Vagina (tissue), 2 donors: ENCODE measurements around the gene SLC25A31. TPM values are rescaled to one million over a fixed set of nuclear protein-coding genes. Genes with fewer than 3 reads are reported as not detected.

Source experiments
- DNase-seq, 2 donors: peaks; one replicate each; pipeline ENCODE4 v3.0.0-alpha.2; 2017; ENCODE audit errors: extremely low spot score in 2 of 2
- H3K27ac ChIP-seq: fragments of 200-600 bp; sonication (generic); one replicate; pipeline ENCODE4 v1.5.1; 2019
- H3K27me3 ChIP-seq: fragments of 200-600 bp; sonication (generic); one replicate; pipeline ENCODE4 v1.5.1; 2019
- H3K36me3 ChIP-seq, 2 donors: fragments of 200-600 bp; sonication (generic); one replicate each; pipeline ENCODE4 v1.5.1; 2017 to 2019
- H3K4me1 ChIP-seq: fragments of 200-600 bp; sonication (generic); one replicate; pipeline ENCODE4 v1.5.1; 2019
- H3K4me3 ChIP-seq, 2 donors: fragments of 200-600 bp; sonication (generic); 1 replicate in 1 of 2; 2 replicates in 1 of 2; pipeline ENCODE4 v1.5.1; 2016 to 2019
- H3K9me3 ChIP-seq: fragments of 200-600 bp; sonication (generic); one replicate; pipeline ENCODE4 v1.5.1; 2019
- POLR2A ChIP-seq, 2 donors: fragments of 450-650 bp; IDR thresholded peaks; one replicate each; pipeline ENCODE4 v1.6.1; 2017; ENCODE audit warnings: antibody characterized with exemption in 2 of 2, mild to moderate bottlenecking in 2 of 2, moderate library complexity in 2 of 2
- POLR2AphosphoS5 ChIP-seq, 2 donors: sonication (generic); formaldehyde crosslinking; IDR thresholded peaks; one replicate each; pipeline ENCODE4 v1.9.0; 2017; ENCODE audit warnings: antibody characterized with exemption in 2 of 2, mild to moderate bottlenecking in 2 of 2, low read depth in 1 of 2; ENCODE audit not compliant: insufficient read depth in 1 of 2
- intact Hi-C: fragments of 100-400 bp; cut with DNase I; formaldehyde crosslinking; loops from one replicate; pipeline ENCODE4 v1.15.1; 2023
- total RNA-seq: library from RNA; depleted of rRNA; stranded (reverse); fragments of >200 nt; gene quantifications from one replicate; pipeline ENCODE4 v1.2.3, GENCODE V29; 2016
- TF ChIP-seq, protein P1 (sequence below), 3 experiments: fragments of 450-650 bp in 2 of 3; fragments of 200-600 bp in 1 of 3; sonication (generic) in 1 of 3; IDR thresholded peaks; one replicate each; pipeline ENCODE4 v1.5.1; 2017 to 2019; ENCODE audit warnings: antibody characterized with exemption in 3 of 3, mild to moderate bottlenecking in 2 of 3, moderate library complexity in 2 of 3

Gene SLC25A31
- total RNA-seq, 1 donor from 2014 or later = not detected

GRCh38 chr4:127781300-127782024 is 51.3 kb downstream of the SLC25A31 start:
- Histone ChIP-seq H3K27me3 (no peaks in the 10 kb centered on the region), H3K27ac (peak overlapping the region; percentile 80), H3K4me3 (peak overlapping the region; percentile 67 to 68), H3K36me3 (no peaks in the 10 kb centered on the region), H3K4me1 (no peaks in the 10 kb centered on the region), H3K9me3 (no peaks in the 10 kb centered on the region)
- DNase-seq = no peak
- TF ChIP-seq POLR2A (IDR thresholded peaks at IDR 0.05) = no peak
- no peak for TF ChIP-seq POLR2AphosphoS5 (IDR thresholded peaks at IDR 0.05; ENCODE audit: insufficient read depth in 1 of 2, low read depth in 1 of 2)
- TF ChIP-seq, protein P1, sequence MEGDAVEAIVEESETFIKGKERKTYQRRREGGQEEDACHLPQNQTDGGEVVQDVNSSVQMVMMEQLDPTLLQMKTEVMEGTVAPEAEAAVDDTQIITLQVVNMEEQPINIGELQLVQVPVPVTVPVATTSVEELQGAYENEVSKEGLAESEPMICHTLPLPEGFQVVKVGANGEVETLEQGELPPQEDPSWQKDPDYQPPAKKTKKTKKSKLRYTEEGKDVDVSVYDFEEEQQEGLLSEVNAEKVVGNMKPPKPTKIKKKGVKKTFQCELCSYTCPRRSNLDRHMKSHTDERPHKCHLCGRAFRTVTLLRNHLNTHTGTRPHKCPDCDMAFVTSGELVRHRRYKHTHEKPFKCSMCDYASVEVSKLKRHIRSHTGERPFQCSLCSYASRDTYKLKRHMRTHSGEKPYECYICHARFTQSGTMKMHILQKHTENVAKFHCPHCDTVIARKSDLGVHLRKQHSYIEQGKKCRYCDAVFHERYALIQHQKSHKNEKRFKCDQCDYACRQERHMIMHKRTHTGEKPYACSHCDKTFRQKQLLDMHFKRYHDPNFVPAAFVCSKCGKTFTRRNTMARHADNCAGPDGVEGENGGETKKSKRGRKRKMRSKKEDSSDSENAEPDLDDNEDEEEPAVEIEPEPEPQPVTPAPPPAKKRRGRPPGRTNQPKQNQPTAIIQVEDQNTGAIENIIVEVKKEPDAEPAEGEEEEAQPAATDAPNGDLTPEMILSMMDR (IDR thresholded peaks at IDR 0.05) = no peak
- intact Hi-C loops = loop anchor here (5.0 kb wide), 1 partner anchor 186 kb away; the partner anchor contains the start of genes ABHD18 and MFSD8

GRCh38 chr4:127782025-127782274 is 51.8 kb downstream of the SLC25A31 start:
- peak overlapping the region; percentile 80 for H3K27ac ChIP-seq
- no peak for DNase-seq
- no peaks in the 10 kb centered on the region for H3K36me3 ChIP-seq
- TF ChIP-seq POLR2AphosphoS5 (IDR thresholded peaks at IDR 0.05; ENCODE audit: insufficient read depth in 1 of 2, low read depth in 1 of 2) (no peak), POLR2A (IDR thresholded peaks at IDR 0.05) (no peak)
- TF ChIP-seq, protein P1 (IDR thresholded peaks at IDR 0.05) = no peak
- peak overlapping the region; percentile 67 to 68 for H3K4me3 ChIP-seq
- intact Hi-C loops = loop anchor here (5.0 kb wide), 1 partner anchor 185 kb away; the partner anchor contains the start of genes ABHD18 and MFSD8
- no peaks in the 10 kb centered on the region for H3K4me1 ChIP-seq
- no peaks in the 10 kb centered on the region for H3K9me3 ChIP-seq
- no peaks in the 10 kb centered on the region for H3K27me3 ChIP-seq

DNA sequence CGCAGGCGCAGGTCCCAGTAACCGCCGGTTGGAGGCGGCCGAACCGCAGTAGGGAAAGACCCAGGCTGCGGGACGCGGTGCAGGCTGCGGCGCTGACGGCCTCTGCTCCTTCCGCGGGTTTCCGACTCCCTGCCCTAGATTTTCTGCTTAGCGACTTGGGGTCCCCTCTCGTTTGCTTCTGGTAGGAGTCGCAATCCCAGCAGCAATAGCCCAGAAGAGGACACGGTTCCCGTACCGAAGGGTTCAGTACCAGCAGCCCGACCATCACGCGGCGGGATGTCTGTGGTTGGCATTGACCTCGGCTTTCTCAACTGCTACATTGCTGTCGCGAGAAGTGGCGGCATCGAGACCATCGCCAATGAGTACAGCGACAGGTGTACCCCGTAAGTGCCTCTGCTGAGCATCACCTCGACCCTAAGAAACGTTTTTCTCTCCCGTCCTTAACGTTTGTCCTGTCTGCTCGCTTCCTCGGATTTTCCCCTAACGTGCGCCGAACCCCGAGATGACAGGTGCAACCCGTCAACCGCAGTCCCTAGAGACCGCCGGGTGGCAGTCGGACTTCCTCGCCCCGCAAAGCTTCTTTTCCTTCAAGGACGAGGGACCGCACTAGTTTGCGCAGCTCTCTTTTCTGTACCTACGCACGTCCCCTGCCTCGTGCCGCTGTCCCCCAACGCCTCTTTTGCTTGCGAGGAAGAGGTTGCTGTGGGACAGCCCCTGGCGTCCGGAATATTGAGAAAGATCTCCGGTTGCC is 52.2 kb downstream of the SLC25A31 start, which contains the start of gene HSPA4L:
Gene HSPA4L, plus strand, starts transcription at position 48 of the 751 bp plus-strand sequence. Its CDS starts 229 bp downstream, at position 277.
- no peak for DNase-seq
- no peaks in the 10 kb centered on the region for H3K4me1 ChIP-seq
- H3K4me3 ChIP-seq = peak within 1 kb of the TSS; percentile 67 to 68
- intact Hi-C loops = loop anchor here (5.0 kb wide), 1 partner anchor 185 kb away; the partner anchor contains the start of genes ABHD18 and MFSD8
- H3K27me3 ChIP-seq = no peaks in the 10 kb centered on the region
- TF ChIP-seq POLR2A (IDR thresholded peaks at IDR 0.05) (peak in 1 of 2 donors; percentile 63), POLR2AphosphoS5 (IDR thresholded peaks at IDR 0.05; ENCODE audit: insufficient read depth in 1 of 2, low read depth in 1 of 2) (peak in 1 of 2 donors; percentile 77)
- TF ChIP-seq, protein P1 (IDR thresholded peaks at IDR 0.05) = peak in 1 of 3 experiments; percentile 26
- no peaks in the 10 kb centered on the region for H3K9me3 ChIP-seq
- H3K36me3 ChIP-seq = no peaks in the 10 kb centered on the region
- peak within 1 kb of the TSS; percentile 80 for H3K27ac ChIP-seq

DNA sequence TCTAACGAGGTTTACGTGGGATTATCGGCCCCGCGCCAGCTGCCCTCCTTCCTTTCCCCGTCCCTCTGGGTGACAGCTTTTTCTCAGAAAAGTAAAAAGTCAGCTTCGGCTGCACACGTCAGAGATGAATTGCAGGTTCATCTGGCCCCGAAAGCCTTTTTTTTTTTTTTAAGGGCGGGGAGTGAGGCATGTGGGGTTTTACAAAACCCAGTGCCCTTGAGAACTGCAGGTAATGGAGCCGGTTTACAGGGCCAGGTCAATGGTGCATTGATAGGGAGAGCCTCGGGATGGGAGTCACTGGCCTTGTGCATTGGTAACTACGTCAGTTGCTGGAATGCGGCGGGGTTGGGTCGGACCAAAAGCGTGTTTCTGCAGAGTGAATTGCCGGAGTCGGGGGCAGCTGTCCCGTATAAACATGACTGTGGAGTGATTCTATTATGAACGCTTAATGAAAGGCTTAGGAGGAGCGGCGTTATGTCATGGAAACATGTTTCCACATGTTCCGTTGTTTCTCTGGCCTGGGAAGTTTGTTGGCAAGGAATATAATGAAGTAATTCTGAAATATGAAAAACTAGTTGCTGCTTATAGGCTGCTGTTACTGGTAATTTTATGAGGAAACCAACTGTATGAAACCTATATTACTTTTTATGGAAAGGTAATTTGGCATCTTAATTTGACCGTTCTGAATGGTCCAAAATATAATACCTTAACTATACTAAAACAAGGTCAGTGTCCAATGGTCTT is 53.0 kb downstream of the SLC25A31 start:
- Histone ChIP-seq H3K4me1 (no peaks in the 10 kb centered on the region), H3K27me3 (no peaks in the 10 kb centered on the region), H3K27ac (peak overlapping the region; percentile 80), H3K4me3 (peak overlapping the region; percentile 67 to 68), H3K9me3 (no peaks in the 10 kb centered on the region), H3K36me3 (no peaks in the 10 kb centered on the region)
- peak in 1 of 2 donors; percentile 91 for DNase-seq
- TF ChIP-seq POLR2AphosphoS5 (IDR thresholded peaks at IDR 0.05; ENCODE audit: insufficient read depth in 1 of 2, low read depth in 1 of 2) = no peak
- no peak for TF ChIP-seq POLR2A (IDR thresholded peaks at IDR 0.05)
- TF ChIP-seq, protein P1 (IDR thresholded peaks at IDR 0.05) = no peak
- intact Hi-C loops = loop anchor here (5.0 kb wide), 1 partner anchor 184 kb away; the partner anchor contains the start of genes ABHD18 and MFSD8
